Upper lobe of left lung (tissue), 6 donors: ENCODE measurements around the gene VAV2. TPM values are rescaled to one million over a fixed set of nuclear protein-coding genes. Genes with fewer than 3 reads are reported as not detected.

Experiments
- ATAC-seq, 2 donors: fragments of 200-7000 bp; cut with Tn5 transposase; one replicate each; pipeline ENCODE4 v1.9.1; 2022; ENCODE audit warnings: mild to moderate bottlenecking in 2 of 2, moderate library complexity in 2 of 2; ENCODE audit not compliant: low FRiP score in 2 of 2
- DNase-seq, 2 donors: peaks; one replicate each; pipeline ENCODE4 v3.0.0-alpha.2; 2019 to 2020
- H3K27ac ChIP-seq, 4 donors: fragments of 200-600 bp; sonication (generic); one replicate each; pipeline ENCODE4 v1.5.1; 2016 to 2019
- H3K27me3 ChIP-seq, 4 donors: fragments of 200-600 bp; sonication (generic); one replicate each; pipeline ENCODE4 v1.5.1; 2017 to 2019
- H3K36me3 ChIP-seq, 4 donors: fragments of 200-600 bp; sonication (generic); one replicate each; pipeline ENCODE4 v1.5.1; 2016 to 2019
- H3K4me1 ChIP-seq, 4 donors: fragments of 200-600 bp; sonication (generic); one replicate each; pipeline ENCODE4 v1.5.1; 2018 to 2019
- H3K4me3 ChIP-seq, 4 donors: fragments of 200-600 bp; sonication (generic); one replicate each; pipeline ENCODE4 v1.5.1; 2017 to 2019; ENCODE audit warnings: mild to moderate bottlenecking in 2 of 4, moderate library complexity in 1 of 4
- H3K9me3 ChIP-seq, 4 donors: fragments of 200-600 bp; sonication (generic); one replicate each; pipeline ENCODE4 v1.5.1; 2018 to 2019
- CTCF ChIP-seq, 6 experiments: fragments of 450-650 bp in 4 of 6; fragments of 200-600 bp in 2 of 6; sonication (generic) in 2 of 6; IDR thresholded peaks; one replicate each; pipeline ENCODE4 v1.5.1; 2016 to 2019; ENCODE audit warnings: antibody characterized with exemption in 6 of 6
- EP300 ChIP-seq, 4 donors: sonication (generic); formaldehyde crosslinking; IDR thresholded peaks; one replicate each; pipeline ENCODE4 v1.5.1; 2017; ENCODE audit warnings: antibody characterized with exemption in 4 of 4, control low read depth in 2 of 4
- POLR2A ChIP-seq, 4 donors: fragments of 450-650 bp; IDR thresholded peaks; one replicate each; pipeline ENCODE4 v1.5.1; 2016 to 2017; ENCODE audit warnings: antibody characterized with exemption in 4 of 4, mild to moderate bottlenecking in 2 of 4
- POLR2AphosphoS5 ChIP-seq, 2 donors: sonication (generic); formaldehyde crosslinking; IDR thresholded peaks; one replicate each; pipeline ENCODE4 v1.5.1; 2017; ENCODE audit warnings: antibody characterized with exemption in 2 of 2
- WGBS, 2 donors: methylation state at CpG; one replicate each; pipeline ENCODE4 v1.1.5; 2017 to 2018; 5-methylcytosine and 5-hydroxymethylcytosine counted together
- total RNA-seq, 6 donors: library from RNA; depleted of rRNA in 4 of 6; stranded (reverse); fragments of >200 nt in 4 of 6; gene quantifications; one replicate each; pipeline versions ENCODE4 v1.1.0 to v1.2.1, GENCODE V29; 2016 to 2021
- donor health status: DM: no; HTN: no; CAD: no; lungs with moderate emphysema.
- donor health status: DM: no; HTN: yes; CAD: no; lungs with severe emphysema.

The VAV2 gene
- total RNA-seq, 6 donors from 2014 or later = 12.0 to 38.8 (median 22.0) TPM

GRCh38 chr9:133996531-133997520, 4.7 kb upstream of the VAV2 start:
- DNase-seq = peak in 1 of 2 donors; percentile 49

GRCh38 chr9:133995012-133995896, 3.1 kb upstream of the VAV2 start:
- Histone ChIP-seq H3K9me3 (no peaks in the 10 kb centered on the region), H3K27ac (no peak overlapping the region), H3K4me3 (no peak overlapping the region), H3K4me1 (peaks cover 20 to 40% (median 27%) of the 10 kb centered on the region in 4 donors), H3K36me3 (no peaks in the 10 kb centered on the region), H3K27me3 (no peaks in the 10 kb centered on the region)
- no peak for ATAC-seq
- no peak for DNase-seq
- TF ChIP-seq POLR2A (IDR thresholded peaks at IDR 0.05) (no peak), EP300 (IDR thresholded peaks at IDR 0.05) (no peak), CTCF (IDR thresholded peaks at IDR 0.05) (no peak), POLR2AphosphoS5 (IDR thresholded peaks at IDR 0.05) (no peak)
- WGBS, 2 donors = 65 to 70% methylated on average over 16 to 17 of the region's 17 CpGs

More at GRCh38 chr9:133996531-133997520, 4.7 kb upstream of the VAV2 start:
- Histone ChIP-seq H3K27me3 (no peaks in the 10 kb centered on the region), H3K4me1 (peaks cover 10 to 25% (median 15%) of the 10 kb centered on the region in 4 donors), H3K4me3 (no peak overlapping the region), H3K9me3 (no peaks in the 10 kb centered on the region), H3K27ac (no peak overlapping the region), H3K36me3 (no peaks in the 10 kb centered on the region)
- 62 to 63% methylated on average over 24 of the region's 24 CpGs for WGBS, 2 donors
- TF ChIP-seq EP300 (IDR thresholded peaks at IDR 0.05) (no peak), POLR2AphosphoS5 (IDR thresholded peaks at IDR 0.05) (no peak), POLR2A (IDR thresholded peaks at IDR 0.05) (no peak), CTCF (IDR thresholded peaks at IDR 0.05) (no peak)
- no peak for ATAC-seq

GRCh38 chr9:133994353-133995011, 2.4 kb upstream of the VAV2 start:
- H3K27ac ChIP-seq = no peak overlapping the region
- peak; percentile 81 to 91 for DNase-seq
- H3K4me1 ChIP-seq = peaks cover 24 to 43% (median 32%) of the 10 kb centered on the region in 4 donors
- H3K36me3 ChIP-seq = no peaks in the 10 kb centered on the region
- H3K27me3 ChIP-seq = no peaks in the 10 kb centered on the region
- H3K9me3 ChIP-seq = no peaks in the 10 kb centered on the region
- TF ChIP-seq EP300 (IDR thresholded peaks at IDR 0.05) = no peak
- peak in 1 of 4 donors; percentile 31 for TF ChIP-seq POLR2A (IDR thresholded peaks at IDR 0.05)
- TF ChIP-seq CTCF (IDR thresholded peaks at IDR 0.05) = peak; percentile 93 to 99 (median 98)
- TF ChIP-seq POLR2AphosphoS5 (IDR thresholded peaks at IDR 0.05) = no peak
- ATAC-seq = peak; percentile 73 to 85
- no peak overlapping the region for H3K4me3 ChIP-seq
- WGBS, 2 donors = 6 to 10% methylated on average over 6 to 11 of the region's 11 CpGs

GRCh38 chr9:133993635-133994253, 1.6 kb upstream of the VAV2 start:
- TF ChIP-seq POLR2A (IDR thresholded peaks at IDR 0.05) = no peak
- no peak for TF ChIP-seq POLR2AphosphoS5 (IDR thresholded peaks at IDR 0.05)
- no peak for TF ChIP-seq EP300 (IDR thresholded peaks at IDR 0.05)
- TF ChIP-seq CTCF (IDR thresholded peaks at IDR 0.05) = no peak
- Histone ChIP-seq H3K4me1 (peaks cover 24 to 43% (median 32%) of the 10 kb centered on the region in 4 donors), H3K27ac (peak overlapping the region; percentile 91 to 95 (median 93)), H3K9me3 (no peaks in the 10 kb centered on the region), H3K27me3 (no peaks in the 10 kb centered on the region), H3K36me3 (no peaks in the 10 kb centered on the region), H3K4me3 (peak overlapping the region; percentile 62 to 96 (median 86))
- ATAC-seq = peak in 1 of 2 donors; percentile 15
- 68 to 86% methylated on average over 7 to 15 of the region's 16 CpGs for WGBS, 2 donors
- peak in 1 of 2 donors; percentile 83 for DNase-seq
